Bronchial epithelial cell (primary cell): ENCODE data around the gene MOSPD3. TPM values are rescaled to one million over a fixed set of nuclear protein-coding genes. Genes with fewer than 3 reads are reported as not detected.
"Not testable (repeated sequence)": the region's sequence is repeated elsewhere in the genome, so short reads cannot be mapped to it uniquely, and the experiment has no call there.

Source experiments
- DNase-seq: peaks from one replicate; pipeline ENCODE4 v3.0.0-alpha.2; 2010; ENCODE audit warnings: low read depth
- FAIRE-seq: peaks from 2 replicates; lab custom pipeline; 2011; peaks lifted over from hg19 to GRCh38; lab: Jason Lieb, UNC
- H3K27me3 ChIP-seq: 2 replicates; pipeline ENCODE4 v1.5.1; 2011; ENCODE audit warnings: low read length; ENCODE audit not compliant: control insufficient read depth, insufficient read depth
- H3K36me3 ChIP-seq: 2 replicates; pipeline ENCODE4 v1.5.1; 2011; ENCODE audit warnings: low read length; ENCODE audit not compliant: control insufficient read depth, insufficient read depth
- H3K4me3 ChIP-seq: 2 replicates; pipeline ENCODE4 v1.5.1; 2011; ENCODE audit warnings: mild to moderate bottlenecking, low read depth, low read length, control low read depth
- total RNA-seq: library from RNA; depleted of rRNA; stranded (reverse); fragments of >200 nt; gene quantifications from 2 replicates; pipeline ENCODE4 v1.2.1, GENCODE V29; 2014
- TF ChIP-seq, protein P1 (sequence below): IDR thresholded peaks from 2 replicates; pipeline ENCODE4 v1.5.1; 2011; ENCODE audit warnings: mild to moderate bottlenecking, moderate library complexity, low read length, control low read depth, inconsistent platforms; ENCODE audit not compliant: insufficient read depth, severe bottlenecking

Gene MOSPD3
- total RNA-seq, 1 donor from 2014 or later, result 1.8 TPM

DNA sequence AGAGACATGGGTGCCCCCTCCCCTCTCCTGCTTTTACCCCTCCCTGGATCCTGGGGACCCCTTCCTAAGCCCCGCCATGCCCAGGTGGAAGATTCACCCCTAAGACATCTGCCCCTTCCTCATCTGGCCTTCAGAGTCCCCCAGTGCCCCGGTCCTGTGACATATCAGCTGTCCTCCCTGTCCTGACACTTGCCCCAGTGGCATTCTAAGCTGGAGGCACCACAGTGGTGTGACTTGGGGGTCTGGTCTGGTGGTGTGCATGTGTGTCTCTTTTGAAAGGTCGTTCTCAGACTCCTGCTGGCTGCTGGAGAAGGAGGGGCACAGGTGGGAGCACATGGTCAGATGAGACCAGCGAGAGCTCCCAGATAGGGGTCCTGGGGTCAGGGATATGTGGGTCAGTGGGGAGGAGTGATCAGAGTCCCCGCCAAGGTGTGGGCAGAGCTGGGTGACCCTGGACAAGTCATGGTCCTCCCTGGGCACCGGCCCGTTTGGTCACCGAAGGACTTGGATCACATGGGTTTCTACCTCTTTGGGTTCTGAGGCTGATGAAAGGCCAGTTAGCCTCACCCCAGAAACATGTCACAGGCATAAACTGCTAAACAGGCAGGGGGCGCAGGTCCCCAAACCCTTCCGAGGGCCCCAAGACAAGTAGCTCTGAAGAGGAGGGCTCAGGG is 29.7 kb downstream of the MOSPD3 start:
- Histone ChIP-seq H3K4me3 (no peak overlapping the region), H3K36me3 (no peaks in the 10 kb centered on the region), H3K27me3 (no peaks in the 10 kb centered on the region)
- TF ChIP-seq, protein P1, sequence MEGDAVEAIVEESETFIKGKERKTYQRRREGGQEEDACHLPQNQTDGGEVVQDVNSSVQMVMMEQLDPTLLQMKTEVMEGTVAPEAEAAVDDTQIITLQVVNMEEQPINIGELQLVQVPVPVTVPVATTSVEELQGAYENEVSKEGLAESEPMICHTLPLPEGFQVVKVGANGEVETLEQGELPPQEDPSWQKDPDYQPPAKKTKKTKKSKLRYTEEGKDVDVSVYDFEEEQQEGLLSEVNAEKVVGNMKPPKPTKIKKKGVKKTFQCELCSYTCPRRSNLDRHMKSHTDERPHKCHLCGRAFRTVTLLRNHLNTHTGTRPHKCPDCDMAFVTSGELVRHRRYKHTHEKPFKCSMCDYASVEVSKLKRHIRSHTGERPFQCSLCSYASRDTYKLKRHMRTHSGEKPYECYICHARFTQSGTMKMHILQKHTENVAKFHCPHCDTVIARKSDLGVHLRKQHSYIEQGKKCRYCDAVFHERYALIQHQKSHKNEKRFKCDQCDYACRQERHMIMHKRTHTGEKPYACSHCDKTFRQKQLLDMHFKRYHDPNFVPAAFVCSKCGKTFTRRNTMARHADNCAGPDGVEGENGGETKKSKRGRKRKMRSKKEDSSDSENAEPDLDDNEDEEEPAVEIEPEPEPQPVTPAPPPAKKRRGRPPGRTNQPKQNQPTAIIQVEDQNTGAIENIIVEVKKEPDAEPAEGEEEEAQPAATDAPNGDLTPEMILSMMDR, result no peak
- no peak for FAIRE-seq
- no peak for DNase-seq

DNA sequence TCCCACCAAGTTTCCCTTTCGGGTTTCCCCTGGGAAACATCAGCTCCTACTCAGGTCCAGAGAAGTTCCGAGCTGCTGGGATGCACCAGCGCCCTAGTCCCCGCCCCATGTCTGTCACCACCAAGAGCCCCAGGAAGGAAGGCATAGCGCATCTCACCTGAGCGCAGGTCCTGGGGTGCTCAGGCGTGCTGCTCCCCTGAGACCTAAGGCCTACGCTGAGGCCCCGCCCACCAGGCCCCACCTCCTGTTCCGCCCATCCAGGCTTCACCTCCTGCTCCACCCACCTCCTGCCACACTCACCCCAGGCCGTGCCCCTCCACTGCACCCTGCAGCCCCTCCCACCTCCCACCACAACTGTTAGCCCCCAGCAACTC is 30.2 kb downstream of the MOSPD3 start:
- Histone ChIP-seq H3K36me3 (no peaks in the 10 kb centered on the region), H3K27me3 (no peaks in the 10 kb centered on the region), H3K4me3 (no peak overlapping the region)
- no peak for DNase-seq
- TF ChIP-seq, protein P1, result no peak
- FAIRE-seq, result no peak

DNA sequence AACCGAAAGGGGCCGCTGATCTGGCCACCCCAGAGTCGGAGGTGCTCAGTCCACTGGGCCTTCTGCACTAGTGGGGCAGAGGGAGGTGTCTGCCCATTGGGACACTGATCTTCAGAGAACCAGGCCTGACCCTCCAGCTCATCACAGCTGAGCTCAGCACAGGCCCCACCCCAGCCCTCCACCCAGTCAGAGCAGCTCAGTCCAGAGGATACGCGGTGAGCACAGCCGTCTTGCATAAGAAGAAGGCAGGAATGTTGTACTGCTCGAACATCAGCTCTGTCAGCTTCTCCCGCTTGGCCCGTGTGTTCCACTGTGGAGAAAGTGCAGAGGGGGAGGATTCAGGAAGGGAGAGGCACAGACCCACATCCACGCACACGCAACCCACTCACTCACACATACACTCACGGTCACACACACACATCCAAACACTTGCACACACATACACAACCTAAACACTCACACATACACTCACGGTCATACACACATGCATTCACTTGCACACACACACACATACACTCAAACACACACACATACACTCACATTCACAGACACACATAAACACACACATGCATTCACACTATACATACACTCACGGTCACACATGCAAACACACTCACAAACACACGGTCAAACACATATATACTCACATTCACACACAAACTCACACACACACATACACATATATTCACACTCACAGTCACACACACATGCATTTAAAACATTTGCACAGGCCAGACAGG is 37.7 kb downstream of the MOSPD3 start:
- Histone ChIP-seq H3K27me3 (peaks cover 5% of the 10 kb centered on the region), H3K36me3 (no peaks in the 10 kb centered on the region), H3K4me3 (no peak overlapping the region)
- FAIRE-seq (peak; percentile 84), DNase-seq (peak; percentile 27)
- TF ChIP-seq, protein P1, result no peak

DNA sequence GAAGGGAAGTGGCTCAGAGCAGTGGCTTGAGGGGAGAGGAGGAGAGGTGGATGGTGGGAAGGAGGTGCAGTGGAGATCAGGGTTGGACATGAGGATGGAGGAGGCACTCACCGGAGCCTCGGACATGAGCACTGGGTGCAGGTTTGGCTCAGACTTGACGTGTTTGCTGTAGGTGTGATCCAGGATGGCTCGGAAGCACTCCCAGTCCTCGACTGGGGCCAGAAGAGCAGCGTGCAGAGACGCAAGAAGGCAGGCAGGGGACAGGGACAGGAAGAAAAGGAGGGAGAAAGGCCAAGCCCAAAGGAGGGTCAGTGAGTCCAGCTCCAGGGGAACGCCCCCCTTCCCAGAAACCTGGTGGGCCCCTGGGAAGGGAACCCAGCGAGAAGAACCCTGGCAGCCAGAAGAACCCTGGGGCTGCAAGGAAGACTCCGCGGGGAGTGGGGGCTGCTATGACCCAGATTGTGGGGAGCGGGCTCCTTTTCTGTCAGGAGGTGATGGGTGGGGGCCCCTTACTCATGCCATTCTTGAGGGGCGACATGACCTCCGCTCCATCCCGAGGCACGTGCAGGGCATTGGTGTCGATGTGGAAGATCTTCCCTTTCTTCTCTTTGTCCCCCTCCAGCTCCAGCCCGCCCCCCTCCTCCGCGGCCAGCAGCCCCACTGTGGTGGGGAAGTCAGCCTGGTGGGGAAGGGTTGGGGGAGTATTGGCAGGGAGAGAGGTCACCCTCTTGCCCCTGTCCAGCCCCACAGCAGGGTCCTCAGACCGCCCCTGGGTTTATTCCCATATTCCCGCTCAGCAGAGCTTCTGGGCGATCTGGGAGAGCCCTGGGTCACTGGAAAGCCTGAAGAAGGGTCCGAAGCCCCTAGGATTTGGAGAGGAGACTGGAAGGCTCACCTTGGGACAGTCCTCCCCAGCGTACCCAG is 42.8 kb downstream of the MOSPD3 start:
- no peak for DNase-seq
- H3K4me3 ChIP-seq, result no peak overlapping the region
- TF ChIP-seq, protein P1, result no peak
- no peaks in the 10 kb centered on the region for H3K36me3 ChIP-seq
- H3K27me3 ChIP-seq, result peaks cover 8% of the 10 kb centered on the region
- FAIRE-seq, result no peak

DNA sequence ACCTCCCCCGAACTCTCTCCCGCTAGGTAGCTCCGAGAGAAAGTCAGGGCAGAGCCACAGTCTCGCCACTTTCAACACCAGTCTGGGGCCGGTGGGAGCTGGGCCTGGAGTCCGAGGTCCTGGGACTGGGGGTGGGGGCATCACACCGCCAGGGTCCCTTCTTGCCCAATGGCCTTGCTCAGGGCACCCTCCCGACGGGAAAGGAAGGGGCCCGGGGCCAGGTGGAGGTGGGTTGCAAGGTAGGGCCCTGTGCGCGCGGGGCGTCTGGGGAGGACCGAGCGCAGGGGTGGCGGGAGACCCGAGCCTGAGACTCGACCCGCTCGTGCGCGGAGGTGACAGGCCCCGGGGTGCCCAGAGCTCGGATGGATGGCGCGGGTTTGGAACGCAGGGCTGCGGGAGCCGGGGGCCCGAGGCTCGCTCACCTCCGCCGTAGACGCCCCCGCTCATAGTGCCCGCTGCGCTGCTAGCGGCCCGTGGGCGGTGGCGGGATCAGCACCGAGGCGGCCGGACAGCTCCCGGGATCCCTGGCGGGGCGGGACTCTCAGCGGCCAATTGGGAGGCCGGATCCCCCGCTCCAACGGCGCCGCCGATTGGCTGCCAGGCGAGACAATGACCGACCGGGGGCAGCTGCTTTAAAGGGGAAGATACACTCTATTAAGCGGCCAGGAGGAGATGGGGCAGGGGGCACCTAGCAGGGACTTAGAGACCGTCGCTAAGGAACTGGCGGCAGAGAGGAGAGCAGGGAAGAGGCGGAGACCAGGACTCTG is 43.8 kb downstream of the MOSPD3 start, which contains the start of gene ACTL6B:
TSS of gene ACTL6B (minus strand) at position 541 of the 767 bp plus-strand sequence. CDS start at position 447, 94 bp downstream.
- peaks cover 8% of the 10 kb centered on the region for H3K27me3 ChIP-seq

DNA sequence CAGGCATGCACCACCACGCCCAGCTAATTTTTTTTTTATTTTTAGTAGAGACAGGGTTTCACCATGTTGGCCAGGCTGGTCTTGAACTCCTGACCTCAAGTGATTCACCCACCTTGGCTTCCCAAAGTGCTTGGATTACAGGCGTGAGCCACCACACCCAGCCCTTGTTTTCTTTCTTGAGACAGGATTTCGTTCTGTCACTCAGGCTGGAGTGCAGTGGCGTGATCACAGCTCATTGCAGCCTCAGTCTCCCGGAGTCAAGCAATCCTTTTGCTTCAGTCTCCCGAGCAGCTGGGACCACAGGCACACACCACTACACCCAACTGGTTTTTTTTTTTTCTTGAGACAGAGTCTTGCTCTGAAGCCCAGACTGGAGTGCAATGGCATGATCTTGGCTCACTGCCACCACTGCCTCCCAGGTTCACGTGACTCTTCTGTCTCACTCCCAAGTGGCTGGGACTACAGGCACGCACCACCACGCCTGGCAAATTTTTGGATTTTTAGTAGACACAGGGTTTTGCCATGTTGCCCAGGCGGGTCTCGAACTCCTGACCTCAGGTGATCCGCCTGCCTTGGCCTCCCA is 49.9 kb downstream of the MOSPD3 start:
- not testable (repeated sequence) for H3K4me3 ChIP-seq, H3K36me3 ChIP-seq, DNase-seq, H3K27me3 ChIP-seq, FAIRE-seq

More for the DNA sequence above, 43.8 kb downstream of the MOSPD3 start, which contains the start of gene ACTL6B:
- Histone ChIP-seq H3K36me3 (no peaks in the 10 kb centered on the region), H3K4me3 (no peak within 1 kb of the TSS)
- DNase-seq (no peak), FAIRE-seq (no peak)
- TF ChIP-seq, protein P1, result no peak
